ENCODE results near the gene LSM14B.
"Not testable (repeated sequence)": the region's sequence is repeated elsewhere in the genome, so short reads cannot be mapped to it uniquely, and the experiment has no call there.

Gene LSM14B

GRCh38 chr20:62147528-62147927, 25.3 kb downstream of the LSM14B start:
- DNase-seq: no peak

DNA sequence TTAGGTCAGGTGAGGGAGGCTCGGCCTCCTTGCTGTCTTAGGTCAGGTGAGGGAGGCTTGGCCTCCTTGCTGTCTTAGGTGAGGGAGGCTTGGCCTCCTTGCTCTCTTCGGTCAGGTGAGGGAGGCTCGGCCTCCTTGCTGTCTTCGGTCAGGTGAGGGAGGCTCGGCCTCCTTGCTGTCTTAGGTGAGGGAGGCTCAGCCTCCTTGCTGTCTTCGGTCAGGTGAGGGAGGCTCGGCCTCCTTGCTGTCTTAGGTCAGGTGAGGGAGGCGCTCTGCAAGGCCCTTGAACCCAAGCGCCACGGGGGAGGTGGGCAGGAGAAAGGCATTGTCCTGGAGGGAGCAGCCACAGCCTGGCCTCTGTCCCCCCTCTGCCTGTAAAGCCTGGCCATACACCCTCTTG, 26.1 kb downstream of the LSM14B start:
- not testable (repeated sequence) for DNase-seq

DNA sequence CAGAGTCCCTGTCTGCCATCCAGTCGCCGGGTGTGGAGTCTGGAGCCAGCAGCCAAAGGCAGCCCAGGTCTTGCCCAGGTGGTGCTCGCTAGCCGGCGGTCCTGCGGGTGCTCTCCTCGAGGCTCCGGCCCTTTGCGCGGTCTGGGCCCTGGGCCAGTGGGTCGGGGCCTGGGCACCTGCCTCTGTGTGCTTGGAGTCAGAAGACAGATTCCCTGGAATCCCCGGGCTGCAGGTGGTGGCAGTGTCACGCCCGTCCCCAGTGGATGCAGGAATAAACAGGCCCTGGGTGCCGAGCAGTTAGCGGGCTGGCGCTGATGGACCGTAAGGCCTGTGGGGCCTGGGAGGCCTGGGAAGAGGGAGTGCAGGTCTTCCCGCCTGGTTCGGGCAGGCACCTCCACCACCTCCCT, 26.6 kb downstream of the LSM14B start:
- DNase-seq: no peak

DNA sequence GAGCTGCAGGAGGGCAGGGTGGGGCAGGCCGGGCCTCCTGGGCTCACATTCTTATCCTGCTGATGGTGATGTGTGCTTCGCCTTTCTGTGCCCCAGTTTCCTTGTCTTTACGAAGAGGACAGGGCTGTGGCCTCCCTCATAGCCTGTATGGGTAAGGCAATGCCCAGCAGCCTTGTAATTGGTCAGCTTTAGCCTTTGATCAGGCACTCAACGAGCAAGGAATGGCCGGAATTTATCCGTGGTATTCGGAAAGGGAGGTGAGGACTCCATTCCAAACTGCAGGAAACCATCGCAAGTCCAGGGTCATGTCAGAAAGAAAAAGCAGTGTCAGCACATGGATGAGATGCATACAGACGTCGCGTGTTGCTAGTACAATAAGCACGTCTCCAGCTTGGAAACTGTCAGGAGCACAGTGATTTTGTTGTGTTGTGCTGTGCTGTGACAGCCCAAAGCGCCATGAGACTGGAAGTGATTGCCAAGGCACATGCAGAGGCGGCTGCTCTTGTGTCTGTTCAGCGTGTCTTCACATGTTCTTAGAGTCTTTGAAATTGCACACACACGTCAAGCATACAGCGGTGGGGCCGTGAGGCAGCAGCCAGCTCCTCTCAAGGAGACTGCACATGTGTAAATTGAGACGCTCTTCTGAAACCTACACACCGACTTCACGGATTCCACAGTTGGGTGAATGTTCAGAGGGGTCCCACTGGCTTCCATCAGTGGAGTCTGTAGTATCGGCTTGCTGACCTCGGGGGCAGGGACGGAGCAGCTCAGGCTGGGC, 27.4 kb downstream of the LSM14B start:
- no peak for DNase-seq

DNA sequence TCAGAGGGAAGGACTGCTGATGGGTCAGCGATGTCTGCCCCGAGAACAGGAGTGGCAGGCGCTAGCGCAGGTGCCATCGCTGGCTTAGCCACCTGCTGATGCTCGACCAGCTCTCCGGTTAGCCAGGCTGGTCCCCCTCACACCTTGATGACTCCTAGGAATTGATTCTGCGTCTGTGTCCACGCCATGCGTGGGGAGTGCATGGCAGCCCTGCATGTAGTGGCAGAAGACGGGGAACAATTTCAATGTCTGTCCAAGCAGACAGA, 28.0 kb downstream of the LSM14B start:
- no peak for DNase-seq

GRCh38 chr20:62151225-62151624, 28.9 kb downstream of the LSM14B start:
- DNase-seq: no peak

GRCh38 chr20:62151835-62152364, 29.6 kb downstream of the LSM14B start:
- DNase-seq: no peak

DNA sequence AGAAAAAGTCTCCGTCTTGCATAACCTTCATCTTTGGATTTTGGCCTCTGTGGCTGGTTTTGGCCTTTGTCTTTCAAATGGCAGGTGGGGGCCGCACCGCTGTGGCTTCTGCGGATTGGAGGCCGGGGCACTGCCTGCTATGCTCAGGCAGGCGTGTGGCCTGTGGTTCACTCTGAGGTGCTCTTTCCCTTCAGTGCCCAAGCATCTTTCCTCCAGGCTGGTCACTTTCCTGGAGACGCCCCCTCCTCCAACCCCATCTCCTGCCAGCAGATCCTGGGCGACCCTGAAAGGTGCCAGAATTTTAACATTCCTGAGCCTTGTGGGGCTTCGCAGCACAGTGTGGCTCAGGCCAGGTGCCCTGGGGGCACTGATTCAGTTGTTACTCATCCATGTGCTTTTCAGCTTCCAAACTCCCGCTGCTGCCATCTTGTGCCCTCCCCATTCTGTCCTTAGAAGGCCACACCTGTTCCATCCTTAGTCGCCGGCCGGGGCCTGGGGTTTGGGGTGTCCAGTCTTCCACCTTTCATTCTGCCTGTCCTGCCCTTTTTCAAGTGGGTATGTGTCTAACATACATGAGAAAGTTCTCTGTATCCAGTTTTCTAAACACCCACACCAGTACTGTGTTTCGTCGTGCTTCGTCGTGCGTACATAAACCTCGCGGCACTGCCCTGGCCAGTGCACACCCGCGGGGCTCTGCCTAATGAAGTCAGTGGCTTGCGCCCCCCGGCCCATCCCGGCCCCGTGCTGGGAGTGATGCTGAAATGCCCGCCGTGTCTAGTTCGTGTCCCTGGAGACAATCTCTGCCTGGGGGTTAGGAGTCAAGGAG, 33.4 kb downstream of the LSM14B start:
- DNase-seq: no peak

- no peak for DNase-seq
These were observed 33.9 kb downstream of the LSM14B start for GRCh38 chr20:62156254-62156556.

DNA sequence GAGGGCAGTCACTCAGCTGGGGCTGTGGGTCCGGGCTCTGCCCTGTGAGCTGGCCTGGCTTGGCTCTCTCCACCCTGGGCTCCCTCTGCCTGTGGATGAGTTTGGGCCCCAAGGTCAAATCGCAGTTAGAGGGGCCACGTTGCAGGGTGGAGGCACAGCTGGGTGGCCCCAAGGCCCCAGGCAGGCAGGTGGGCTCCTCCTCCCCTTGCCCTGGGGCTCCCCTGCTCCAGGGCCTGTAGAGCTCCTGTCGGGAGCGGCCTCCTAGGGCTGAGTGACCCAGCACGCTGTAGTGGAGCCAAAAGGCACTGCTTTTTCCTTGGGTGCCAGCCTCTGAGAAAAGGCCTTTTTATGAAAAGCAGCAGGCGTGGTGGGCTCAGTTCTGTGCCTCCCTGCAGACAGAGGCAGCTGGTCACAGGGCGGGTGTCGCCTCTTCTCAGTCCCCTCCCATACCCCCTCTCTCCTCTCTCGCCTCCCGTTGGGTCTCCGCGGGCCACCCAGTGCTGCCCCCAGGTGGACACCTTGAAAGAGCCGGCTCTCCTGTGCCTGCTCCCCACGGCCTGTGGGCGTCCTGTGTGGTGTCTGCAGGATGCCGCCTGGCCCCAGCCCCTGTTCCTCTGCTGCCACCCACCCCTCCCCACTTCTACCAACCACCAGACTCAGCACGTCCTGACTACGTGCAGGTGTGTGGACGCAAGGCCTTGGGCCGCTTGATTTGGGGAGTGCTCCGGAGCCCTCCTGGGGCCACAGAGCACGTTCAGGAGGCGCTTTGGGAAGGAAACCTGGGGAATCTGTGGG, 34.5 kb downstream of the LSM14B start:
- DNase-seq: peak; percentile 10

DNA sequence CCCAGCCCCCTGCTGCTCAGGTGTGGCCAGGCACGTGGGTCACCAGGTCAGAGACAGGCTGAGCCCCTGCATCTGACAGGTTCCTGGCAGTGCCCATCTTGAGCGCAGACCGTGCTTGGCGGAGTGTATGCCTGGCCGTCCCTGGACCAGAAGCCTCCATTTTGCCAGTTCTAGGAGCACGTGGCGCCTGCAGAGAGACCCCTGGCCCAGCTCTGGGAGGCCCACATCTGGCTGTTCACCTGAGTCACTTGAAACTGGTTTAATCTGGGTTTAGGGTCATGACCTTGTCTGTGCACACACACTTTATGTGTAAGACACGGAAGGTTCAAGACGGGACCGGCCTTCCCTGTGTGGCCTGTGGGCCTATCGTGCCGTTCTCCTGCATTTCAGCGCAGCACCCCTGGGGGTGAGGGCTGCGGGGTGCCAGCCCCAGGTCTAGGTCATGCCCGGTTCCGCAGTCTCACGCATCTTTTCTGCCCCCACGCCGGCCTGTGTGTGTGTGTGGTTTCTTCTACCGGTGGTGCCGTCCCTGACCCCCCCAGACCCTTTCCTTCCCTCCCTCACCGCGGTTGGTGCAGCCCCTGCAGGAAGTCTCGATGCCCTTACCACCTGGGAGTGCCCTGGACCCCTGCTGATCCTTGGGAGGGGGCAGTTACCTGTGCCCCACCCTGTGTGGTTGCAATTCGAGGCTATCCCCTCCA, 35.3 kb downstream of the LSM14B start:
- no peak for DNase-seq

- no peak for DNase-seq
These were observed 35.8 kb downstream of the LSM14B start for GRCh38 chr20:62158088-62158400.

- no peak for DNase-seq
These were observed 36.3 kb downstream of the LSM14B start for GRCh38 chr20:62158541-62158940.

DNA sequence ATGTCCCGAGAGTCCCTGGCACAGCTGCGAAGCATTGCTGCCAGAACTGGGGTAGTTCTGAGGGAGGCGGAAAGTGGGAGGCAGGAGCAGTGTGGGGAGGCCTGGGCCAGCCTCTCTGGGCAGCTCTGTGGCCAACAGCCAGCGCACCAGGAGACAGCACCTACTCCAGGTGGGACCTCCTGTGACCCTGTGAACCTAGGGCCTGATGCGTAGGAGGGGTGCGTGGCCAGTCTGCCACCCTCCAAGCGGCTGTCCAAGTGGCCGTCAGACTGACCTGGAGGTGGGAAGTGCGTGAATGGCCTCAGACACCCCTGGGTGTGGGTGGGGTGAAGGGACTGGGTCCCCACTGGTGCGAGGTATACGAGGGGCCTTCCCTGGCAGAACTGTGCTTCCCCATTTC, 36.8 kb downstream of the LSM14B start:
- DNase-seq: no peak

GRCh38 chr20:62159839-62160238, 37.6 kb downstream of the LSM14B start:
- DNase-seq: no peak

DNA sequence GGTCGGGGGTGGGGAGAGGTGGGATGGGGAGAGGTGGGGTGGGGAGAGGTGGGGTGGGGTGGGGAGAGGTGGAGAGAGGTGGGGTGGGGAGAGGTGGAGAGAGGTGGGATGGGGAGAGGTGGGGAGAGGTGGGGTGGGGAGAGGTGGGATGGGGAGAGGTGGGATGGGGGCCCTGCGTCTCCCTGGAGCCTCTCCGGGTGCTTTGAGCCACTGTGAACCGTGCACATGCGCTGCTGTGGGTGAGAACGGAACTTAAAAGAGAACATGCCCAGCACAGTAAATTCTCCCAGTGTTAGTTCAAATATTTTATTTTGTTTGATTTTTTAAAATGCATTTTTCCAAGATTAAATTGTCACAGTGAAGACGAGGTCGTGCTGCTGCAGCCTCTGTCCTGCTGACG, 38.0 kb downstream of the LSM14B start:
- no peak for DNase-seq

- DNase-seq: no peak
These were observed 38.6 kb downstream of the LSM14B start for GRCh38 chr20:62160876-62161275.

DNA sequence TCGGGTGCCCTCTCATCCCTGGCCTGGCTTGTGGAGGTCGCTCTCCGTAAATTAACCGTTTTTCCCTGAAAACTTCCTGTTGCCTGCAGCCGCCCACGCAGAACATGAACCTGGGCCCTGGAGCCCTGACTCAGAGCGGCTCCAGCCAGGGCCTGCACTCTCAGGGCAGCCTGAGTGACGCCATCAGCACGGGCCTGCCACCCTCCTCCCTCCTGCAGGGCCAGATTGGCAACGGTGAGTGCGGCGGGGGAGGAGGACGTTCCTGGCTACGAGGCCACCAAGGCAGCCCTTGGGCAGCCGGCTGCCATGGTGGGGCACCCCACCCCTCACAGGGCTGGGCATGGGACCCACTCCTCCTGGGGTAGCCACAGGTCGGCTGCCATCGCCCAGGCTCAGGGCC, 39.1 kb downstream of the LSM14B start:
- no peak for DNase-seq

DNA sequence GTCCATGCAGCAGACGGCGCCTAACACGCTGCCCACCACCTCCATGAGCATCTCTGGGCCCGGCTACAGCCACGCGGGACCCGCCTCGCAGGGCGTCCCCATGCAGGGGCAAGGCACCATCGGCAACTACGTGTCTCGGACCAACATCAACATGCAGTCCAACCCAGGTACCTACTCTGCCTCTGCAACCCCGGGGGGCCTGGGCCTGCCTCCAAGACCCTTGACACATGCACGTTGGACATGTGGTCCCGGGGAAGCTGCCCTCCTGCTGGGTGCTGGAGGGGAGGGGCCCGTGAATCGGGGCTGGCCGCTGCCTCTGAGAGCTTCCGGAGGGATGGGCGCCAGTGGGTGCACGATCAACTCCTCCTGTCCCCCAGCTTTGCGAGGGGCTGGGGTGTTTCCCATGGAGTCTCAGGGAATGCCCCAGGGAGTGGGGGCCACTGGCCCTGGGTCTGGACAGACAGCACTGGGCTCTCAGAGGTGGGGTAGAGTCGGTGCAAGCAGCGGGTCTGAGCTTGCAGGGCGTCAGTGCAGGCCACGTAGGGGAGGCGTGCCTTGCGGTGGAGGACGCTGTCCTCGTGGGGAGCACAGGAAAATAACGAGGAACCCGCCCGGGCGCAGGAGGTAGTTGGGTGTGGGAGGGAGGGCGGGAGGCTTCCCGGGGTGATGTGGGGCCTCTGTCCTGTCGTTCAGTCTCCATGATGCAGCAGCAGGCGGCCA, 40.6 kb downstream of the LSM14B start:
- no peak for DNase-seq

GRCh38 chr20:62163485-62163865, 41.2 kb downstream of the LSM14B start:
- no peak for DNase-seq

GRCh38 chr20:62163986-62164762, 41.9 kb downstream of the LSM14B start:
- no peak for DNase-seq

Data from NCI-H2171 (cell line).